ENCODE measurements around the gene KIAA1217.
A peak's percentile ranks its signal among the peaks of the same experiment; 100 is the strongest.

Gene KIAA1217

DNA sequence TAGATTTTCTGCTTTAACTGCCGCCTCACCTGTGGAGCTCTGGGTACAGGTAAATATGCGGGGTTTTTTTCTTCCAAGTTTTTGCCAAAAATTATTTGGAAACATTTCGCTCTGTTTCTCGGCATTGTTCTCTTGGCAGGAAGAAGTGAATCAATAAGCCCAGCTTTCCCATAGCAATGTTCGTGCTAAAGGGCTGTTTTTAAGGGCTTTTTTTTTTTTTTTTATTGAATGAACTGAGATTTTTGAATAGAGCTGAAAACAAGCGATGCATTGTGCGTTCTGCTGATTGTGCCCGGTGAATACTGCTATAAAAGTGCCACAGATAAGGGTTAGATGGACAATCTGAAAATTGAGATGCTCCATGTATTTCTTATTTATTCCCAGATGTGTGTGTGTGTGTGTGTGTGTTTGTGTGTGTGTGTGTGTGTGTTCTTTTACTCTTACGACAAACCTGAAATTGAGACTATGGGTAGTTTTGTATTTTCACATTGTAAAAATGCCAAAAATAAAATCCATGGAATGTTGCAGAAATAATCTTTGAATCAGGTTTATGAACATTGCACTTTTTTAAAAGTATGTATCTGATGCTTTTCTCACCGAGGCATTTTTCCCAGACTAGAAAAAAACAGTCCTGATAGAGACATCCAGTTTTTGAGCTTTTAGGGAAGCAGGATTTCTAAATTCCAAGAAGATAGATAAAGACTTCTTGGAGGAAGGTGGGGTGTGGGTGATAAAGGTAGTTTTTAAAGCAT lies 30.5 kb downstream of the KIAA1217 start:
- TF ChIP-seq JUND (IDR thresholded peaks at IDR 0.05; ENCODE audit: low read depth): no peak
- no peak for DNase-seq (ENCODE audit: low read depth in 1 of 2, low spot score in 1 of 2)
- in situ Hi-C loops (cut with HindIII; ENCODE audit: low pct_unique_long_range_greater_than_20kb, low sequenced_read_pairs): no loop called here

DNA sequence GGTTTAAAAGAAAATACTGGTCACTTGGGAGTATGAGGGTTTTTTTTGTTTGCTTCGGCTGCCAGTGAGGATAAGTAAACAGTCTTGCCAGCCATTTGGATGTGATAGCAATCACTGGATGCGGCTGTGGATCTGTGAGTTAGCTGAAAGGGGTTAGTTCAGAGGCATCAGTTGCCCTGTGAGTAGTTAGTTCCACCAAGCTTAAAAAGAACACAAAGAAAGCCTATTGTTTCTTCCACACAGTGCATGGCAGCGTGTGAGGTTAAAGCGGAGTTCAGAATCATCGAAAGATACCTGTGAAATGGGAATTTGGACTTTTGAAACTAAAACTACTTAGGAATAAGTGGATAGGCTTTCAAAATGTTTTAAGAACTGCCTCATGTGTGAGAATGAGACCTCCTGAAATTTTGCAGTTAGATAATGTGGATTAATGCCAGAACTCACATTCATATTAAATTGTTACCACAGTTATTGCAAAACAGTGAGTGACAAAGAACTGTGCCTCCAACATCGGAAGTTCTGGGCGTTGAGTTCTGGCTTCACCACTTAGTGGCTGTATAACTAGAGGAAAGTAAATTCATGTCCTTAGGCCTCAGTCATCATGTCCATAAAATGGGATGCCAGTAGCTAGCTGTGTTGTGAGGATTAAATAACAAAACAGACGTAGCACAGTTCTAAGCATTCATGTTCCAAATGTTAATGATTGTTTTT lies 31.3 kb downstream of the KIAA1217 start:
- in situ Hi-C loops (cut with HindIII; ENCODE audit: low pct_unique_long_range_greater_than_20kb, low sequenced_read_pairs): no loop called here
- TF ChIP-seq JUND (IDR thresholded peaks at IDR 0.05; ENCODE audit: low read depth): no peak
- DNase-seq (ENCODE audit: low read depth in 1 of 2, low spot score in 1 of 2): peak in 1 of 2 experiments; percentile 37

DNA sequence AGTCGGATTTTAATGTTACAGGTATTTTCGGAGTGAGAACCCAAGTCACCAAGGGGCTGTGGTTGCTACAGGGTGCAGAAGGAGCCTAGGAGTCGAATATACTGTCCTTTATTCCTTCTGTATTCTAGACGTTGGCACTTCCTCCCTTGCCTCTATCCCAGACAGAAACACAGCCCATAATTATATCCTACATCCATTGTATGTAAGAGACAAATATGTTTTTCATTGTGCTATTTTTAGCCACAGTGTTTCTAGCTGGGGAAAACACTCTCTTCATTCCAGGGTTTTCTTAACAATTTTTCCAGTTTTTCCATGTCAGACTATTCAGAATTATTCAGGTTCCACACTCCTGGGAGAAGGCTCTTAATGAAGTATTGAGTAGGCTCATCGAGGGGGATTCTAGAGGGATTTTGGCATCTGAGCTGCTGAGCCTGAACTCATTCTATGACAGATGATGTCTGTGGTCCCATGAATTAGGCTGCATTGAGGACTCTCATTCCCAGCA lies 32.6 kb downstream of the KIAA1217 start:
- no peak for TF ChIP-seq JUND (IDR thresholded peaks at IDR 0.05; ENCODE audit: low read depth)
- in situ Hi-C loops (cut with HindIII; ENCODE audit: low pct_unique_long_range_greater_than_20kb, low sequenced_read_pairs): no loop called here

DNA sequence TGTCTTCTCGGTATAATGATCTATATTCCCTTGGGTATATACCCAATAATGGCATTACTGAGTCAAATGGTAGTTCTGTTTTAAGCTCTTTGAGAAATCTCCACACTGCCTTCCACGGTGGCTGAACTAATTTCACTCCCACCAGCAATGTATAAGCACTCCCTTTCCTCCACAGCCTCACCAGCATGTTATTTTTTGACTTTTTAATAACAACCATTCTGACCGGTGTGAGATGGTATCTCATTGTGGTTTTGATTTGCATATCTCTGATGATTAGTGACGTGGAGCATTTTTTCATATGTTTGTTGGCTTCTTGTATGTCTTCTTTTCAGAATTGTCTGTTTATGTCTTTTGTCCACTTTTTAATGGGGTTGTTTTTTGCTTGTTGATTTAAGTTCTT lies 33.6 kb downstream of the KIAA1217 start:
- TF ChIP-seq JUND (IDR thresholded peaks at IDR 0.05; ENCODE audit: low read depth): no peak
- in situ Hi-C loops (cut with HindIII; ENCODE audit: low pct_unique_long_range_greater_than_20kb, low sequenced_read_pairs): no loop called here
- no peak for DNase-seq (ENCODE audit: low read depth in 1 of 2, low spot score in 1 of 2)

More for the DNA sequence above, 32.6 kb downstream of the KIAA1217 start:
- no peak for DNase-seq (ENCODE audit: low read depth in 1 of 2, low spot score in 1 of 2)

DNA sequence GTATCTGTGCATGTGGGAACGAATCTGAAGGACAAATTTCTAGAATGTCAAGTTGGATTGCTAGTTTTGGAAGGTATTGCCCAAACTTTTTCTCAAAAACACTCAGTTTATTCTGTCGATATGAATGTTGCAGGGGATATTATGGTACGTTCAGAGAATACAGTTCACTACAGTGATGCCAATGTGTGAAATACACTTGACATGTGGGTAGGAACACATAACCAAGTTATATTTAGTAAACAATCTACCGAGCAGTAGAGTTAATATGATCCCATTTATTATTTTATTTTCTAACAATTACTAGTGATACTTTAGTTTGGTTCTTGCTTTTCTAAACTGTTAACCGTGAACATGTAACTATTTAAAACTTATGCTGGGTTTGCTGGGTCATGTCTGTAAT lies 37.4 kb downstream of the KIAA1217 start:
- no peak for TF ChIP-seq JUND (IDR thresholded peaks at IDR 0.05; ENCODE audit: low read depth)
- no peak for DNase-seq (ENCODE audit: low read depth in 1 of 2, low spot score in 1 of 2)
- in situ Hi-C loops (cut with HindIII; ENCODE audit: low pct_unique_long_range_greater_than_20kb, low sequenced_read_pairs): no loop called here

DNA sequence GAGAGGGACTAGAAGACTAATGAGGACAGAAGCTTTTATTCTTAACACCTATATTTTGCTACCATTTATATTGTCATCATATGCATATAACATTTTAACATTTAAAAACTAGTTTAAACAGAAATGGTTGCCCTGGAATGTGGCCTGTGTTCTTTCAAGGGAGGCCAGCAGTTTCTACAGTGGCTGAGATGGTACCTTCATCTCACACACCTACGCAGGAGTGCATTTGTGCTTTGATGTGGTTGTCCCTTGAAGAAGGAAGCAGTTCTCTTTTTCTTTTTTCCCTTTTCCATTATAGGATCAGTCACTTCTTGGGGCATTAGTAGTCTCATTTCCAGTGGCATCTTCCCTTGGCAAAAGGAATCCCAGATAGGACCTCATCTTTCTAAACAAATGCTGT lies 38.9 kb downstream of the KIAA1217 start:
- in situ Hi-C loops (cut with HindIII; ENCODE audit: low pct_unique_long_range_greater_than_20kb, low sequenced_read_pairs): no loop called here

DNA sequence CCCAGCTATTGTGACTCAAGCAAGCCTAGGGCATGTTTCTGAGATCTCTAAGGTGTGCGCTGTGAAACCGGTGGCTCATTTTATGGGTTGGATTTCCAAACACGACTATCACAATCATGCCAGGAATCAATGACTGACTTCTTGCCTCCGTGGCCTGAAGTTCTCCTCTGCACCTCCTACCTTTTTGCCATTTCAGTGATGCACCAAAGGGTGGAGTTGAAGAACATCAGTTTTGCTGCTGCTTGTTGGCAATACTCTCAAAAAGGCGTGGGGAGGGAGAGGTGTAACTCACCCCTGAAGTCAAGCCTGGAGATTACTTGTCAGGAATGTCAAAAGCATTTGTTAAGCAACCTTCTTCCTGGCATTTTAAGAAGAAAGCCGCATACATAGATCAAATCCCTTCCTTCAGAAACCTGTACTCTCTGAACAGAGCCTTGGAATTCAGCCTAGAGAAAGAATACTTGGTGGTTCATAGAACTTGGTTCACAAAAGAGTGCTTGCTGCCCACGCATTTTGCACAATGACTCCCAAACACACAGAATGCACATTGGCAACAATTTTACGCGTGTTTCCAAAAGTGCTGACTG lies 41.0 kb downstream of the KIAA1217 start:
- TF ChIP-seq JUND (IDR thresholded peaks at IDR 0.05; ENCODE audit: low read depth): no peak
- in situ Hi-C loops (cut with HindIII; ENCODE audit: low pct_unique_long_range_greater_than_20kb, low sequenced_read_pairs): no loop called here

More for the DNA sequence above, 38.9 kb downstream of the KIAA1217 start:
- no peak for DNase-seq (ENCODE audit: low read depth in 1 of 2, low spot score in 1 of 2)
- no peak for TF ChIP-seq JUND (IDR thresholded peaks at IDR 0.05; ENCODE audit: low read depth)

DNA sequence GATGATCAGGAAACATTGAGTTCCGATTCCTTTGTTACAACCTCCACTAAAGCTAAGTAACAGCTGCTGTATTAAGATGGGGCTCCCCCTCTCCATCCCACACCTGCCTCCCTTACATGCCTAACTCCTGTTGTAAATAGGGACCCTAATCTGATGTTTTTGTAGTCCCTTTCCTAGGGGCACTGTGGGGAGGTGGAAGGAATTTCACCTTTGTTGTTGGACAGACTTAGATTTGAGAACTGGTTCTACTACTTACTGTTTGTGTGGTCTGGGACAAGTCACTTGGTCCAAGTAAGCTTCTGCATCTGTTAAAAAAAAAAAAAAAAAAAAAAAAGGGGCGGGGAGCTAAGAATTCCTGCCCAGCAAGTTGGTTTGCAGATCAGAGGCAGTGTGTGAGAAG lies 42.6 kb downstream of the KIAA1217 start:
- no peak for TF ChIP-seq JUND (IDR thresholded peaks at IDR 0.05; ENCODE audit: low read depth)
- peak in 1 of 2 experiments; percentile 69 for DNase-seq (ENCODE audit: low read depth in 1 of 2, low spot score in 1 of 2)
- in situ Hi-C loops (cut with HindIII; ENCODE audit: low pct_unique_long_range_greater_than_20kb, low sequenced_read_pairs): no loop called here

More for the DNA sequence above, 41.0 kb downstream of the KIAA1217 start:
- DNase-seq (ENCODE audit: low read depth in 1 of 2, low spot score in 1 of 2): peak in 1 of 2 experiments; percentile 48

DNA sequence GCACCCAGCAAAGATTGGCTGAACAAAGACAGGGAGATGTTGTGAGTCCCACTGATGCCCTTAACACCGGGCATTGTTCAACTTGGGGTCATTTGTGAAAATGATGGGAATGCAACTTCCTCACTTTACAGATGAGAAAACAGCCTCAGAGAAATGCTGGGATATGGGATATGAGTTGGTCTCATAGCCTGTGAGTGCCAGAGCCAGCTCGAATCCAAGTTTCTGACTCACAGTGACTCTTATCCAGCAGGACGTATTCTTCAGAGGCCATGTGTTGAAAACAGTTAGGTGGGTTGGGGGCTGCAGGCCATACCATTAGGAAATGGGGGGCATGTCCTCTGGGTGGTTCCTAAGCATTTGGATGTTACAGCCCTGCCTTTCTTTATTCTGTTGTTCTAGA lies 45.2 kb downstream of the KIAA1217 start:
- in situ Hi-C loops (cut with HindIII; ENCODE audit: low pct_unique_long_range_greater_than_20kb, low sequenced_read_pairs): no loop called here
- DNase-seq (ENCODE audit: low read depth in 1 of 2, low spot score in 1 of 2): no peak
- TF ChIP-seq JUND (IDR thresholded peaks at IDR 0.05; ENCODE audit: low read depth): no peak

DNA sequence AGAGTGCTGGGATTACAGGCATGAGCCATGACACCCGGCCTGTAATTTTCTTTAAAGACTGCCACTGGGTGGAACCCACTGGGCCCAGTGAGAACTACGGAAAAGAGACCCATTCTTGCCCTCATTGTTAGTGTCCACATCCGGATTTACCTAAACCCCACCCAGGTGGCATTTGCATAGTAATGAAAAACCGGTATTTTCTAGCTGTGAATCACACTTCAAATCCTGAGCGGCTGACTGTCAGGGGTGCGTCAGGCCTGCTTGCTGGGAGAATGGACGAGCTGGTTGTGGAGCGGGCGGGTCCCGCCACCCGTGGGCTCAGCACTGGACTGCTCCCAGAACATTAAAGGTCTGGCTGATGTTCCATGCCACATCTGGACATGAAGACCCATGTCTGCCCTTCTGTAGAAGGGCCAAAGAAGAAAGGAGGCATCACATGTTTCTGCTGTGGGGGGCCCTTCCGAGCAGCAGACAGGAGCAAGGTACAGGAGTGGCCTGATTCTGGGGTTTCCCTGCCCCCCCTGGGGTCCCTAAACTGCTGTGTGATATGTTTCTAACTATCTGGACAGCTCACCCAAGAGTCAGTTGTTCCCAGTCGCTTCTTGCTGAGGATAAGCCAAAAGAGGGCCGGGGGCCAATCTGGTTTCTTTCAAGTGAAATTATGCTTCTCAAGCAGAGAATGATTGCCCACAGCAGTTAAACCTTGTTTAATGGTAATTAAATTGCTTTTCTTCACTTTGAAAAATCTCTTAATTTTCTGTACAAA lies 46.4 kb downstream of the KIAA1217 start:
- no peak for DNase-seq (ENCODE audit: low read depth in 1 of 2, low spot score in 1 of 2)
- TF ChIP-seq JUND (IDR thresholded peaks at IDR 0.05; ENCODE audit: low read depth): no peak
- in situ Hi-C loops (cut with HindIII; ENCODE audit: low pct_unique_long_range_greater_than_20kb, low sequenced_read_pairs): no loop called here

DNA sequence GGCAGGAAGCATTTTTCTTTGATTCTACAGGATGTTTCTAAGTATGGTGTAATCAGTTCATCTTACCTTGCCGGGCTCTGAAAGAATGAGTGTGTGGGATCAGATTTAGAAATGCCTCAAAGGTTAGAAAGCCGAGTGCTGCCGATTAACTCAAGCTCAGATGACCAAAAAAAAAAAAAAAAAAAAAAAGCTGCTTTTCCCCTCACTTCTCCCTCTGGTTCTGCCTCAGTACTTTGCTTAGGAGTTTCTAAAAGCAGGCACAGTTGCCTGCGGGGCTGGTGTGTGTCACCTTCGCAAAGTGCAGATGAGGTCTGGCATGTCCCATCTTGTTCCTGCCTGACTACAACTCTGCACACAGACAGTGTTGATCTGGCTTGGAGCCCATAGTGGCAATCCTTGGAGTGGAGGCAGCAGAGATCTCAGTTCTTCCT lies 47.0 kb downstream of the KIAA1217 start:
- DNase-seq (ENCODE audit: low read depth in 1 of 2, low spot score in 1 of 2): peak in 1 of 2 experiments; percentile 61
- in situ Hi-C loops (cut with HindIII; ENCODE audit: low pct_unique_long_range_greater_than_20kb, low sequenced_read_pairs): no loop called here
- no peak for TF ChIP-seq JUND (IDR thresholded peaks at IDR 0.05; ENCODE audit: low read depth)

DNA sequence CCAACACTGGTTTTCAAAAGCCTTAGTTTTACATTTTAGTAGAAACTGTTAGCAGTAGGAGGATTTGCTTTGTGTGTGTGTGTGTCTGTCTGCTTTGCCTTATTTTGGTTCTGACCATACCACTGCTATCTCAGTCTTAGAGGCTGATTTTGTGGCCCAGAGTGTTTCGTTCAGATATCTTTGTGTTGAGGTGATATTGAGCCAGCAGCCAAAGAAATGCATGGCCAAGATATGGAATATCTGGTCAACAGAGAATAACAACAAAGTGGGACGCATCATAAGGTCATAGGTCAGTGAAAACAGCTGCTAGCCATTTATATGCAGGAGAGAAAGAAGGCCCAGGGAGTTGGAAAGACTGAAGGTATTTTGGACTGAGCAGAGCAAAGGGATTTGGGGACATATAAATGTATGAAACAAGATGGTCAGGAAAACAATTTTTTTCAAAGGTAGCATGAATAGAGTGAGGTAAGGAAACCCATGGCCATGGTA lies 47.7 kb downstream of the KIAA1217 start:
- no peak for TF ChIP-seq JUND (IDR thresholded peaks at IDR 0.05; ENCODE audit: low read depth)
- DNase-seq (ENCODE audit: low read depth in 1 of 2, low spot score in 1 of 2): no peak
- in situ Hi-C loops (cut with HindIII; ENCODE audit: low pct_unique_long_range_greater_than_20kb, low sequenced_read_pairs): no loop called here
